GM06990 (cell line): Measurements from ENCODE around the gene SPINK14.

ENCODE experiments used
- DNase-seq: peaks from one replicate; pipeline ENCODE4 v3.0.0-alpha.2; 2011; ENCODE audit not compliant: insufficient read length; ENCODE audit errors: extremely low read depth
- H3K27me3 ChIP-seq: replicated peaks from 2 replicates; pipeline ENCODE4 v1.6.0; 2011; ENCODE audit warnings: low read length; ENCODE audit not compliant: control insufficient read depth, insufficient read depth
- H3K36me3 ChIP-seq: 2 replicates; pipeline ENCODE4 v1.5.1; 2011; ENCODE audit warnings: low read length; ENCODE audit not compliant: control insufficient read depth, insufficient read depth
- H3K4me3 ChIP-seq: replicated peaks from 2 replicates; pipeline ENCODE4 v1.5.1; 2011; ENCODE audit warnings: low read depth, mild to moderate bottlenecking, control low read depth, low read length
- CTCF ChIP-seq: IDR thresholded peaks from 2 replicates; pipeline ENCODE4 v1.5.1; 2011; ENCODE audit warnings: low read length, control low read depth, mild to moderate bottlenecking, inconsistent platforms; ENCODE audit not compliant: insufficient read depth, poor library complexity, severe bottlenecking

The SPINK14 gene

DNA sequence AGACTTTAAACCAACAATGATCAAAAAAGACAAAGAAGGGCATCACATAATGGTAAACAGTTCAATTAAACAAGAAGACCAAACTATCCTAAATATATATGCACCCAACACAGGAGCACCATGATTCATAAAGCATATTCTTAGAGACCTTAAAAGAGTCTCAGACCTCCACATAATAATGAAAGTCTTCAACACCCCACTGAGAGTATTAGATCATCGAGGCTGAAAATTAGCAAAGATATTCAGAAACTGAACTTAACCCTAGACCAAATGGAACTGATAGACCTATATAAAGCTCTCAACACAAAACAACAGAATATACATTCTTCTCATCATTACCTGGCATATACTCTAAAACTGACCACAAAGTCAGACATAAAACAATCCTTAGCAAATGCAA, 11.7 kb upstream of the SPINK14 start:
- H3K4me3 ChIP-seq = no peak overlapping the region
- no peak for DNase-seq
- TF ChIP-seq CTCF = no peak
- no peaks in the 10 kb centered on the region for H3K27me3 ChIP-seq
- H3K36me3 ChIP-seq = no peaks in the 10 kb centered on the region

DNA sequence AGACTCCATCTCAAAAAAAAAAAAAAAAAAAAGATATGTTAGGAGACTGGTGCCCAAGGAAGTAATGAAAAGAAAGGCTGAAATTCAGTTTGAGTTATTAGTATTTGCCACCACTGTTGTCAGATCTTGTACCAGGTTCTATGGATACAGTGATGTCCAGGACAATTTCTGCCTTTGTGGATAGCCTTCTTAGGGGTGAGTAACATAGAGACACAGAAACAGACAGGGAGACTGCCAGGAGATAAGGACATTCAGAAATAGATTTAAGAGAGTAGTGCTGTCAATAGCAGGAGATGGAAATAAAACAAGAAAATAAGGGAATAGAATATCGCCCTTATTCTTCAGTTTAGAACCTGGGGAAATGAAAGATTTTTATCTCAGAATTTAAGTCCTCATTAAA, 6.3 kb upstream of the SPINK14 start:
- TF ChIP-seq CTCF = no peak
- DNase-seq = no peak
- Histone ChIP-seq H3K36me3 (no peaks in the 10 kb centered on the region), H3K4me3 (no peak overlapping the region), H3K27me3 (no peaks in the 10 kb centered on the region; the same call in 1 of the 2 replicates)

DNA sequence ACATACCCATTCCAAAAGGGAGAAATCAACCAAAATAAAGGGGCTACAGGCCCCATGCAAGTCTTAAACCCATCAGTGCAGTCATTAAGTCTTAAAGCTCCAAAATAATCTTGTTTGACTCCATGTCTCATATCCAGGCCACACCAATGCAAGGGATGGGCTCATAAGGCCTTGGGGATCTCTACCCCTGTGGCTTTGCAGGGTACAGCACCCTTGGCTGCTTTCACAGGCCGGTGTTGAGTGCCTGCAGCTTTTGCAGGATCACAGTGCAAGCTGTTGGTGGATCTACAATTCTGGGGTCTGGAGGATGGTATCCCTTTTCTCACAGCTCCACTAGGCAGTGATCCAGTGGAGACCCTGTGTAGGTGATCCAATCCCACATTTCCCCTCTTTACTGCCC, 5.0 kb upstream of the SPINK14 start:
- H3K36me3 ChIP-seq = no peaks in the 10 kb centered on the region
- H3K4me3 ChIP-seq = no peak overlapping the region
- DNase-seq = no peak
- no peaks in the 10 kb centered on the region; the same call in 1 of the 2 replicates for H3K27me3 ChIP-seq
- TF ChIP-seq CTCF = no peak

GRCh38 chr5:148166550-148167283, 1.6 kb upstream of the SPINK14 start:
- no peak overlapping the region for H3K4me3 ChIP-seq
- DNase-seq = no peak
- no peak for TF ChIP-seq CTCF
- H3K27me3 ChIP-seq = no peaks in the 10 kb centered on the region; the same call in 1 of the 2 replicates
- no peaks in the 10 kb centered on the region for H3K36me3 ChIP-seq

GRCh38 chr5:148172377-148172776, 4.0 kb downstream of the SPINK14 start:
- no peak for TF ChIP-seq CTCF
- Histone ChIP-seq H3K4me3 (no peak overlapping the region), H3K27me3 (no peaks in the 10 kb centered on the region), H3K36me3 (no peaks in the 10 kb centered on the region)
- DNase-seq = no peak

GRCh38 chr5:148176480-148176879, 8.1 kb downstream of the SPINK14 start:
- no peak overlapping the region for H3K4me3 ChIP-seq
- H3K36me3 ChIP-seq = no peaks in the 10 kb centered on the region
- TF ChIP-seq CTCF = no peak
- H3K27me3 ChIP-seq = no peaks in the 10 kb centered on the region
- no peak for DNase-seq
